K562 (cell line): ENCODE measurements around the gene SAFB. TPM values are rescaled to one million over a fixed set of nuclear protein-coding genes. Genes with fewer than 3 reads are reported as not detected.

ENCODE experiments used
- CTBP1 ChIP-seq: fragments of 450-650 bp; IDR thresholded peaks from 2 replicates; pipeline ENCODE4 v1.6.1; 2016; ENCODE audit warnings: borderline replicate concordance
- HLTF ChIP-seq: fragments of 450-650 bp; IDR thresholded peaks from 2 replicates; pipeline ENCODE4 v1.6.1; 2016
- HOXB6 ChIP-seq: fragments of 250-450 bp; sonication (Bioruptor Pico); IDR thresholded peaks from 2 replicates; pipeline ENCODE4 v1.5.1; 2022; ENCODE audit warnings: mild to moderate bottlenecking, borderline replicate concordance
- MAFF ChIP-seq: IDR thresholded peaks from 2 replicates; pipeline ENCODE4 v1.6.1; 2012; ENCODE audit warnings: low read length, improper control_type of control experiment
- NFIC ChIP-seq: fragments of 450-650 bp; IDR thresholded peaks from 2 replicates; pipeline ENCODE4 v1.6.1; 2017; ENCODE audit warnings: mild to moderate bottlenecking, inconsistent platforms
- THRAP3 ChIP-seq: fragments of 450-650 bp; IDR thresholded peaks from 2 replicates; pipeline ENCODE4 v1.6.1; 2016; ENCODE audit warnings: mild to moderate bottlenecking, inconsistent platforms, borderline replicate concordance
- TSC22D4 ChIP-seq: fragments of 450-650 bp; IDR thresholded peaks from 2 replicates; pipeline ENCODE4 v1.6.1; 2016; ENCODE audit warnings: missing genetic modification characterization, missing biosample characterization, control low read depth
- U2AF1 ChIP-seq: fragments of 200-400 bp; formaldehyde crosslinking; optimal IDR thresholded peaks from 2 replicates; pipeline ENCODE3; 2017; ENCODE audit warnings: mild to moderate bottlenecking, low read depth, low read length, moderate library complexity
- ZNF232 ChIP-seq: sonication (generic); formaldehyde crosslinking; IDR thresholded peaks from 2 replicates; pipeline ENCODE4 v1.8.0; 2022; ENCODE audit warnings: mild to moderate bottlenecking, missing genetic modification reagents
- polyA plus RNA-seq, 8 experiments: library from polyadenylated mRNA; depleted of rRNA in 4 of 8; stranded (reverse) in 5 of 8; unstranded in 3 of 8; fragments of >200 nt; fragmentation: Nextera tagmentation in 2 of 8; fragmentation: Illumina TruSeq in 1 of 8; extraction: Ambion mirVana in 2 of 8; extraction: Trizol in 1 of 8; gene quantifications; 2 replicates each; pipeline versions ENCODE4 v1.2.1 to v1.2.3, GENCODE V29; 2011 to 2014; ENCODE audit warnings: inconsistent platforms in 1 of 8, missing spikeins in 1 of 8
- total RNA-seq, 7 experiments: library from RNA; depleted of rRNA in 6 of 7; stranded (reverse); fragments of >200 nt in 6 of 7; fragmentation: Illumina TruSeq in 2 of 7; extraction: Trizol in 2 of 7; gene quantifications; 2 replicates each; pipeline versions ENCODE4 v1.2.1 to v1.2.3, GENCODE V29; 2011 to 2021; ENCODE audit warnings: low replicate concordance in 1 of 7
- TF ChIP-seq, protein P1 (sequence below): fragments of 250-450 bp; sonication (Bioruptor Pico); IDR thresholded peaks from 2 replicates; pipeline ENCODE4 v1.8.0; 2021; ENCODE audit warnings: moderate library complexity, mild to moderate bottlenecking, inconsistent platforms
- TF ChIP-seq, protein P2 (sequence below): fragments of 450-650 bp; IDR thresholded peaks from 2 replicates; pipeline ENCODE4 v1.6.1; 2016
- TF ChIP-seq, protein P3 (sequence below): fragments of 250-450 bp; sonication (Bioruptor Pico); IDR thresholded peaks from 2 replicates; pipeline ENCODE4 v1.8.0; 2022; ENCODE audit warnings: inconsistent platforms, mild to moderate bottlenecking, moderate library complexity, borderline replicate concordance
- TF ChIP-seq, protein P4 (sequence below): fragments of 250-450 bp; sonication (Bioruptor Pico); IDR thresholded peaks from 2 replicates; pipeline ENCODE4 v1.8.0; 2021; ENCODE audit warnings: mild to moderate bottlenecking, moderate library complexity
- TF ChIP-seq, protein P5 (sequence below): fragments of 250-450 bp; sonication (Bioruptor Pico); IDR thresholded peaks from 2 replicates; pipeline ENCODE4 v1.4.0; 2020

The SAFB gene
- total and polyA plus RNA-seq, 9 of the 15 experiments (the other 6 are each of a cell fraction or from before 2014, with no cell fraction given): 1.1 to 151 (median 83.1) TPM

DNA sequence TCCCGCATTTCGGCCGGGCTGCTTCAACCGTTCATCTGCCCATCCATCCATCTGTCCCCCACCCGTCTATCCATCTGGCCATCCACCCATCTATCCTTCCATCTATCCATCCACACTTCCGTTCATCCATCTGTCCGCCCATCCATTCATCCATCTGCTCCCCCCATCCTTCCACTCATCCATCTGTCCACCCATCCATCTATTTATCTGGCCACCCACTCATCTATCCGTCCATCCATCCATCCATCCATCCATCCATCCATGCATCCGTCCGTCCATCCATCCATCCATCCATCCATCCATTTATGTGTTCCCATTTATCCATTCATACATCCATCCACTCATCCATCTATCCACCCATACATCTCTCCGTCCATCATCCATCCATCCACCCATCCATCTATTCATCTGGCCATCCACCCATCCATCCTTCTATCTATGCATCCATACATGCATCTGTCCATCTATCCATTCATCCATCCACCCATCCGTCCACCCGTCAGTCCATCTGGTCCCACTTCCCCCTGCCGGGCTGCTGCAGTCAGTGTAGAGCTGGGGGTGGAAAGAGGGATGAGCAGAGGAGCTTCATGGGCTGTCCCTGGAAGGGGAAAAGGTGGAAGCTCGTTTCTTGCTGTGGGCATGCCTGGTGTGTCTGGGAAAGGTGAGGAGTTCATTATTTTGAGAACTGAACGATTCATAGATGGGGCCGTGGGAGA, 58.7 kb downstream of the SAFB start (continued):
- TF ChIP-seq, protein P1, sequence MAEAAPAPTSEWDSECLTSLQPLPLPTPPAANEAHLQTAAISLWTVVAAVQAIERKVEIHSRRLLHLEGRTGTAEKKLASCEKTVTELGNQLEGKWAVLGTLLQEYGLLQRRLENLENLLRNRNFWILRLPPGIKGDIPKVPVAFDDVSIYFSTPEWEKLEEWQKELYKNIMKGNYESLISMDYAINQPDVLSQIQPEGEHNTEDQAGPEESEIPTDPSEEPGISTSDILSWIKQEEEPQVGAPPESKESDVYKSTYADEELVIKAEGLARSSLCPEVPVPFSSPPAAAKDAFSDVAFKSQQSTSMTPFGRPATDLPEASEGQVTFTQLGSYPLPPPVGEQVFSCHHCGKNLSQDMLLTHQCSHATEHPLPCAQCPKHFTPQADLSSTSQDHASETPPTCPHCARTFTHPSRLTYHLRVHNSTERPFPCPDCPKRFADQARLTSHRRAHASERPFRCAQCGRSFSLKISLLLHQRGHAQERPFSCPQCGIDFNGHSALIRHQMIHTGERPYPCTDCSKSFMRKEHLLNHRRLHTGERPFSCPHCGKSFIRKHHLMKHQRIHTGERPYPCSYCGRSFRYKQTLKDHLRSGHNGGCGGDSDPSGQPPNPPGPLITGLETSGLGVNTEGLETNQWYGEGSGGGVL (CRISPR knock-in tag): no peak
- TF ChIP-seq, protein P2, sequence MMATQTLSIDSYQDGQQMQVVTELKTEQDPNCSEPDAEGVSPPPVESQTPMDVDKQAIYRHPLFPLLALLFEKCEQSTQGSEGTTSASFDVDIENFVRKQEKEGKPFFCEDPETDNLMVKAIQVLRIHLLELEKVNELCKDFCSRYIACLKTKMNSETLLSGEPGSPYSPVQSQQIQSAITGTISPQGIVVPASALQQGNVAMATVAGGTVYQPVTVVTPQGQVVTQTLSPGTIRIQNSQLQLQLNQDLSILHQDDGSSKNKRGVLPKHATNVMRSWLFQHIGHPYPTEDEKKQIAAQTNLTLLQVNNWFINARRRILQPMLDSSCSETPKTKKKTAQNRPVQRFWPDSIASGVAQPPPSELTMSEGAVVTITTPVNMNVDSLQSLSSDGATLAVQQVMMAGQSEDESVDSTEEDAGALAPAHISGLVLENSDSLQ: peak; percentile 31; the same call in 1 of the 2 replicates
- TF ChIP-seq, protein P3, sequence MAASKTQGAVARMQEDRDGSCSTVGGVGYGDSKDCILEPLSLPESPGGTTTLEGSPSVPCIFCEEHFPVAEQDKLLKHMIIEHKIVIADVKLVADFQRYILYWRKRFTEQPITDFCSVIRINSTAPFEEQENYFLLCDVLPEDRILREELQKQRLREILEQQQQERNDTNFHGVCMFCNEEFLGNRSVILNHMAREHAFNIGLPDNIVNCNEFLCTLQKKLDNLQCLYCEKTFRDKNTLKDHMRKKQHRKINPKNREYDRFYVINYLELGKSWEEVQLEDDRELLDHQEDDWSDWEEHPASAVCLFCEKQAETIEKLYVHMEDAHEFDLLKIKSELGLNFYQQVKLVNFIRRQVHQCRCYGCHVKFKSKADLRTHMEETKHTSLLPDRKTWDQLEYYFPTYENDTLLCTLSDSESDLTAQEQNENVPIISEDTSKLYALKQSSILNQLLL: no peak
- TF ChIP-seq HLTF (peak; percentile 71), MAFF (no peak), HOXB6 (no peak), U2AF1 (no peak), TSC22D4 (tag) (0 out of 2 replicates have a peak, but pooled peaks have one; percentile 74), NFIC (peak; percentile 8; the same call in 1 of the 2 replicates), THRAP3 (no peak), ZNF232 (CRISPR knock-in tag) (no peak), CTBP1 (peak; percentile 59; the same call in 1 of the 2 replicates)
- TF ChIP-seq, protein P4, sequence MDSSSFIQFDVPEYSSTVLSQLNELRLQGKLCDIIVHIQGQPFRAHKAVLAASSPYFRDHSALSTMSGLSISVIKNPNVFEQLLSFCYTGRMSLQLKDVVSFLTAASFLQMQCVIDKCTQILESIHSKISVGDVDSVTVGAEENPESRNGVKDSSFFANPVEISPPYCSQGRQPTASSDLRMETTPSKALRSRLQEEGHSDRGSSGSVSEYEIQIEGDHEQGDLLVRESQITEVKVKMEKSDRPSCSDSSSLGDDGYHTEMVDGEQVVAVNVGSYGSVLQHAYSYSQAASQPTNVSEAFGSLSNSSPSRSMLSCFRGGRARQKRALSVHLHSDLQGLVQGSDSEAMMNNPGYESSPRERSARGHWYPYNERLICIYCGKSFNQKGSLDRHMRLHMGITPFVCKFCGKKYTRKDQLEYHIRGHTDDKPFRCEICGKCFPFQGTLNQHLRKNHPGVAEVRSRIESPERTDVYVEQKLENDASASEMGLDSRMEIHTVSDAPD (CRISPR knock-in tag): no peak
- TF ChIP-seq, protein P5, sequence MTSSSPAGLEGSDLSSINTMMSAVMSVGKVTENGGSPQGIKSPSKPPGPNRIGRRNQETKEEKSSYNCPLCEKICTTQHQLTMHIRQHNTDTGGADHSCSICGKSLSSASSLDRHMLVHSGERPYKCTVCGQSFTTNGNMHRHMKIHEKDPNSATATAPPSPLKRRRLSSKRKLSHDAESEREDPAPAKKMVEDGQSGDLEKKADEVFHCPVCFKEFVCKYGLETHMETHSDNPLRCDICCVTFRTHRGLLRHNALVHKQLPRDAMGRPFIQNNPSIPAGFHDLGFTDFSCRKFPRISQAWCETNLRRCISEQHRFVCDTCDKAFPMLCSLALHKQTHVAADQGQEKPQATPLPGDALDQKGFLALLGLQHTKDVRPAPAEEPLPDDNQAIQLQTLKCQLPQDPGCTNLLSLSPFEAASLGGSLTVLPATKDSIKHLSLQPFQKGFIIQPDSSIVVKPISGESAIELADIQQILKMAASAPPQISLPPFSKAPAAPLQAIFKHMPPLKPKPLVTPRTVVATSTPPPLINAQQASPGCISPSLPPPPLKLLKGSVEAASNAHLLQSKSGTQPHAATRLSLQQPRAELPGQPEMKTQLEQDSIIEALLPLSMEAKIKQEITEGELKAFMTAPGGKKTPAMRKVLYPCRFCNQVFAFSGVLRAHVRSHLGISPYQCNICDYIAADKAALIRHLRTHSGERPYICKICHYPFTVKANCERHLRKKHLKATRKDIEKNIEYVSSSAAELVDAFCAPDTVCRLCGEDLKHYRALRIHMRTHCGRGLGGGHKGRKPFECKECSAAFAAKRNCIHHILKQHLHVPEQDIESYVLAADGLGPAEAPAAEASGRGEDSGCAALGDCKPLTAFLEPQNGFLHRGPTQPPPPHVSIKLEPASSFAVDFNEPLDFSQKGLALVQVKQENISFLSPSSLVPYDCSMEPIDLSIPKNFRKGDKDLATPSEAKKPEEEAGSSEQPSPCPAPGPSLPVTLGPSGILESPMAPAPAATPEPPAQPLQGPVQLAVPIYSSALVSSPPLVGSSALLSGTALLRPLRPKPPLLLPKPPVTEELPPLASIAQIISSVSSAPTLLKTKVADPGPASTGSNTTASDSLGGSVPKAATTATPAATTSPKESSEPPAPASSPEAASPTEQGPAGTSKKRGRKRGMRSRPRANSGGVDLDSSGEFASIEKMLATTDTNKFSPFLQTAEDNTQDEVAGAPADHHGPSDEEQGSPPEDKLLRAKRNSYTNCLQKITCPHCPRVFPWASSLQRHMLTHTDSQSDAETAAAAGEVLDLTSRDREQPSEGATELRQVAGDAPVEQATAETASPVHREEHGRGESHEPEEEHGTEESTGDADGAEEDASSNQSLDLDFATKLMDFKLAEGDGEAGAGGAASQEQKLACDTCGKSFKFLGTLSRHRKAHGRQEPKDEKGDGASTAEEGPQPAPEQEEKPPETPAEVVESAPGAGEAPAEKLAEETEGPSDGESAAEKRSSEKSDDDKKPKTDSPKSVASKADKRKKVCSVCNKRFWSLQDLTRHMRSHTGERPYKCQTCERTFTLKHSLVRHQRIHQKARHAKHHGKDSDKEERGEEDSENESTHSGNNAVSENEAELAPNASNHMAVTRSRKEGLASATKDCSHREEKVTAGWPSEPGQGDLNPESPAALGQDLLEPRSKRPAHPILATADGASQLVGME (CRISPR knock-in tag): no peak
